ENCODE results near the gene MS4A10.

- TF ChIP-seq YY1 (IDR thresholded peaks at IDR 0.05; ENCODE audit: low read depth) (no peak), REST (IDR thresholded peaks at IDR 0.05; ENCODE audit: low read depth) (no peak)
Measured at GRCh38 chr11:60769273-60769672, 15.9 kb upstream of the MS4A10 start.
